NCI-H510A treated with DMSO at 0.1 percent for 48 hours (cell line): ENCODE results near the gene CABP2.
A peak's percentile ranks its signal among the peaks of the same experiment; 100 is the strongest.

Source experiments
- DNase-seq: peaks from one replicate; lab custom pipeline; 2025; lab: John Stamatoyannopoulos, UW

CABP2 gene

GRCh38 chr11:67507864-67508485 lies 15.3 kb downstream of the CABP2 start, which contains the start of gene CDK2AP2:
TSS of gene CDK2AP2 (minus strand) at chr11:67508162. CDS start at chr11:67508082, 80 bp downstream.
- peak; percentile 98 for DNase-seq

GRCh38 chr11:67507242-67507863 lies 15.9 kb downstream of the CABP2 start:
- DNase-seq, result no peak

- no peak for DNase-seq
These were observed 16.7 kb downstream of the CABP2 start for GRCh38 chr11:67506426-67507051.

- peak; percentile 89 for DNase-seq
These were observed 17.4 kb downstream of the CABP2 start for GRCh38 chr11:67505605-67506396.

GRCh38 chr11:67504950-67505581 lies 18.2 kb downstream of the CABP2 start, which contains the start of gene PITPNM1:
TSS of gene PITPNM1 (minus strand) at chr11:67505363. CDS start at chr11:67504180, 1,183 bp downstream.
- peak; percentile 43 for DNase-seq

GRCh38 chr11:67504005-67504949 lies 19.0 kb downstream of the CABP2 start:
- DNase-seq, result peak; percentile 37

GRCh38 chr11:67503119-67504004 lies 19.9 kb downstream of the CABP2 start:
- DNase-seq, result no peak

- DNase-seq, result no peak
These were observed 20.8 kb downstream of the CABP2 start for GRCh38 chr11:67502328-67502979.

- no peak for DNase-seq
These were observed 21.4 kb downstream of the CABP2 start for GRCh38 chr11:67501854-67502253.

GRCh38 chr11:67500831-67501715 lies 22.2 kb downstream of the CABP2 start:
- DNase-seq, result no peak

GRCh38 chr11:67500484-67500821 lies 22.8 kb downstream of the CABP2 start:
- no peak for DNase-seq

- DNase-seq, result no peak
These were observed 23.3 kb downstream of the CABP2 start for GRCh38 chr11:67499808-67500483.

GRCh38 chr11:67498544-67498972 lies 24.7 kb downstream of the CABP2 start:
- DNase-seq, result no peak

- DNase-seq, result no peak
These were observed 25.5 kb downstream of the CABP2 start for GRCh38 chr11:67497656-67498291.

- no peak for DNase-seq
These were observed 27.1 kb downstream of the CABP2 start for GRCh38 chr11:67496113-67496512.

- no peak for DNase-seq
These were observed 27.8 kb downstream of the CABP2 start for GRCh38 chr11:67495234-67496005.
